ENCODE measurements around the gene YJEFN3.

GRCh38 chr19:19527674-19528625 is 761 bp upstream of the YJEFN3 start:
- no peak for TF ChIP-seq CTCF (IDR thresholded peaks at IDR 0.05)
- no peak for TF ChIP-seq EZH2 (IDR thresholded peaks at IDR 0.05)
